NCI-H2227 (cell line): ENCODE measurements around the gene ATP11A.

ENCODE experiments used
- DNase-seq: peaks from one replicate; lab custom pipeline; 2025; ENCODE audit not compliant: unreplicated experiment; lab: John Stamatoyannopoulos, UW

ATP11A gene

DNA sequence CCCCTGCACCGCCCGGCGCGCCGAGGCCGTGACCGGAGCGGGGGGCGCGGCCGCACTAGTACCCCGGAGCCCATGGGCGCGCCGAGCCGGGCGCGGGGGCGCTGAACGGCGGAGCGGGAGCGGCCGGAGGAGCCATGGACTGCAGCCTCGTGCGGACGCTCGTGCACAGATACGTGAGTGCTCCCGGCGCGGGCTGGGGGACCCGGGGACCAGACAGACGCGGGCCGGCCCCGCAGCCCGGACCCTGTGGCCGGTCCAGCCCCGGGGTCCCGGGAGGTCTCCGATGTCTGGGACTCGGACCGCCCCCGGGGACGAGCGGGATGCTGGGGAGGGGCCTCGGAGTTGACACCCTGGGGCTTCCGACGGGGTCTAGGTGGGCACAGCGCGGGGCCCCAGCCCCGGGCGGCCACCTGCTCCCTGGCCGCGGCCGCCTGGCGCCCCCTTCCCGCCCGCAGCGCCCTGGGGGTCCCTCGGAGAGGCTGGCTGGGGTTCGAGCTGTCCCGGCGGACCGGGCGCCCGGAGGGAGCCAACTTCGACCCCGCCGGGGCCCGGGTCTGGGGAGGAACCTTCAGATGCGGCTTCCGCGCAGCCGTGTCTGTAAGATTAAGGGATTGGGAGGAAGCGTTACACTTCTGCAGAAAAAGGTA lies 568 bp downstream of the ATP11A start:
- peak; percentile 66 for DNase-seq

DNA sequence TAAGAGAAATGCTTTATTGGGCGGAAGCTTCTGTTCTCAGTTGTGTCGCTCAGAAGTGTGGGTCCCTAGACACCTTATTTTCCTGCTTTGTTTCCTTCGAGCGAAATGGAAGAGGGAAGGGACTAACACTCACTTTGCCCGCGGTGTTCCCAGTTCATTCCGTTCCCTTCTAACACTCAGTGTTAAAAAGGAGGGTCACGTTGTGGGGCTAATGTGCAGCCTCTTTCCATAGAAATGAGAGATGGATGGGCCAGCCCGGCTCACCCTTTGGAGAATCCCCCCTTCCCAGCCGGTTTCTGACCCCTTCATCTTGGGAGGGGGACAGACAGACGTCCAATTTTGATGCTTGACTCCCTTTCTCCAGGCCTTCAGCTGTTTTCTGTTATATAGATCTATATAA lies 2.3 kb downstream of the ATP11A start:
- DNase-seq: no peak

DNA sequence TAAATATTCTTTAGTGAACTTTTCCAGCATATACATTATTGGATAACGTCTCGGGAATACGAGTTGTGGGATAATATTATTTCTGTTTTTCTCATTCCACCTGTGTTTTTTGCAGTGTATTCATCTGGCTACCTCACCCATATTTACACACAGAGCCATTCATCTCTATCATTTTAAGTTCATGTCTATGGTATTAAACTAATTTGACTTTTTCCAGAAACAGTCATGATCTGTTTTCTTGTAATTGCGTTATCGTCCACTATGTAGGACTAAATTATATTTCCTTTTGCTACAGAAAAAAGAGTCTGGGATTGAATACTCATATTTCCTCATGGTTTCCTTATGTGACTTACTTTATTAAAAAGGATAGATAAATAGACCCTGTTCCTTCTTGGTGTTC lies 2.7 kb downstream of the ATP11A start:
- DNase-seq: no peak

DNA sequence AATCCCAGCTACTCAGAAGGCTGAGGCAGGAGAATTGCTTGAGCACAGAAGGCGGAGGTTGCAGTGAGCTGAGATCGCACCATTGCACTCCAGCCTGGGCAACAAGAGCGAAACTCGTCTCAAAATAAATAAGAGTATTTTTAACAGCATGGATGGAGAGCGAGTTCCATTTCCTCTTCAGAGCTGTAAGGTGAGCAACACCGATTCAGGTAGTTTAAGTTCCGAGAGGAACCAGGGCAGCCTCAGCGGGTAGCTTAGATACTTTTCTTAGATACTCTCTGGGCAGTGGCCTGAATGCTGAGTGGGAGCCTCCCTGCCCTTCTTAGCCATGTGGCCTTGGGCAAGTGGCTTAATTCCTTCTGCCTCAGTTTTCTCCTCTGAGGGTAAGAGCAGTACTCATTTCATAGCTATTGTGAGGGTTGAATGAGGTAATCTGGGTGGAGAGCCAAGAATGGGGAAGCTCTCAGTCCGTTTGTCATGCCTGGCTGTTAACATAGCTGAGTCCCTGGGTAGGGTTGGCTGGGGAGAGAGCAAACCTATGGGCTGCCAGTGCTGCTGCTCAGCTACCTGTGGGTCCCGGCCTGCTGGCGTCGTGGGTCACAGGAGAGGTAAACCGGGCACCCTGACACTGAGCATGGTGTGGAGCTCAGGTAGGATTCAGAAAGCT lies 4.1 kb downstream of the ATP11A start:
- no peak for DNase-seq

DNA sequence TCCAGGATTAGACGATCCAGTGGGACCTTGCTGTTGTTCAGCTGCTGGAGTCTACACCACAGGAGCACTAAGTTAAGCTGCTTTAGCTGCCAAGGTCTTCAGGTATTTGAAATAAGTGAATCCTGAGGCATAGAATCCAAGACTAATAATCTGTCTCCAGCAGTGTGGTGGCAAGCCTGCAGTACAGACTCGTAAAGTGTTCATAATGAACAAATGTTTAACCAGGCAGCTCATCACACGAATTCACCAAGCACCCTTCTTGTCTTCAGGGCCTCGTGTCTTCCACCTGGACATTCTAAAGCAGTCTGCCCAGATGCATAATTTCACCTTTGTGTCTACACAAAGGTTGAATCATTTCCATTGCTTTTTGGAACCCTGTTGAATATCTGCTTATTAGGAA lies 5.3 kb downstream of the ATP11A start:
- DNase-seq: no peak

DNA sequence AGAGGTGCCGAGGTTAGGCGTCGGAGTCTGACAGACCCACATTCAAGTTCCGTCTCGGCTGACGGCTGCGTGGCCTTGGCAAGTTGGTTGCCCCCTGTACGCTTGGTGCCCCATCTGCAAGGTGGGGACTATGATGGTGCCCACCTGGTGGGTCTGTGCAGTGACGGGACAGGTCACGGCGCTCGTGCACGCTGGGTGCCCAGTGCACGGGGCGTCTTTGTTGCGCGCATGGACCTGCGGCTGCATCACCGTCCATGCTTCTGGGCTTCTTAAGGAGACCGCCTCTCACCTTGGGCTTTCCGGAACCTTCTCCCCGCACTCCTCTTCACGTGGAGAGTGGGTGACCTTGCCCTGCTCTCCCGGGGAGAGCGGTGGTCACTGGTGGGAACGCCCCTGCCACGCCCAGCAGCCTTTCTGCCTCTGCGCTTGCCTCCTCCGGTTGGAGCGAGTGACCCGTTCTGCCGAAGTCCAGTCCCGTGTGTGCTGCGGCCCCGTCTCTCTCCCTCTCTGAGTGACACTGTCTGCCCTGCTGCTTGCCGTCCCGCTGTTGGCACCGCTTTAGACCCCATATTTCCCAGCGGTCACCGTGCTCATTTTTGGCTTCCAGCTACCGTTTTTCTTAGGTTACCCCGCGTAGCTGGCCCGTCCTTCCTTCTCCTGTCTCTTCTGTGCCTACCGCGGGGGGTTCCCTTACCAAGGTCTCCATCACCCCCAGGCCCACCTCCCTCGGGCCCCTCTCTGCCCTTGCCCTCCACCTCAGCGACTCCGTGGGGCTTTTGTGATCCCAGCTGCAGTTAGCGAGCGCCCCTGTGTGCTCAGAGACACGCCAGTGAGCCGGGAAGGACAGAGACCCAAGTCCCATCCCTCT lies 6.4 kb downstream of the ATP11A start:
- no peak for DNase-seq

DNA sequence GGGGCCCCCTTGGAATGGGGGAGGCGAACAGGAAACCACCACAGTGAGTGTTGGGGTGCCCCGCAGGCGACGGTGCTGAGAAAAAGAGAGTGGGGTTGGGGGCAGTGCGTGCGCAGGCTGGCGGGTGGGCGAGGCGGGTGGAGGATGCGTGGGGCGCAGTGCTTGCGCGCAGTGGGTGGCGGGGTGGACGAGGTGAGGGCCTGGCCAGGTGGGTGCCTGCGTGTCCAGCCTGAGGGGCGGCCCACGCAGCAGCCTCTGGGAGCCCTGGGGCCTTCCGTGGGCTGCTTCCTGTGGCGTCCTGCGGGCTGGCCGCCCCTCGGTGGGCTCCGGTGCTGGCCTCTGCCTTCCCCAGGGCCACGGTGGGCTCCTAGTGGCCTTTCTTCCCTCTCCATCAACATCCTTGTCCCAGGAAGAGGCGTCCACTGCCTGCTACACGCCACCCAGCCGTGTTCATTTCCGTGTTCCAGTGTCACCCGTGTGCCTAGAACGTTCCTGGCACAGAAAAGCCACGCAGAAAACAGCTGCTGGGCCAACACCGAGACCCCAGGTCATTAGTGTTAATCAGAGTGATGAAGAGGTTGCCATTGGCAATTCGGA lies 7.1 kb downstream of the ATP11A start:
- DNase-seq: no peak

DNA sequence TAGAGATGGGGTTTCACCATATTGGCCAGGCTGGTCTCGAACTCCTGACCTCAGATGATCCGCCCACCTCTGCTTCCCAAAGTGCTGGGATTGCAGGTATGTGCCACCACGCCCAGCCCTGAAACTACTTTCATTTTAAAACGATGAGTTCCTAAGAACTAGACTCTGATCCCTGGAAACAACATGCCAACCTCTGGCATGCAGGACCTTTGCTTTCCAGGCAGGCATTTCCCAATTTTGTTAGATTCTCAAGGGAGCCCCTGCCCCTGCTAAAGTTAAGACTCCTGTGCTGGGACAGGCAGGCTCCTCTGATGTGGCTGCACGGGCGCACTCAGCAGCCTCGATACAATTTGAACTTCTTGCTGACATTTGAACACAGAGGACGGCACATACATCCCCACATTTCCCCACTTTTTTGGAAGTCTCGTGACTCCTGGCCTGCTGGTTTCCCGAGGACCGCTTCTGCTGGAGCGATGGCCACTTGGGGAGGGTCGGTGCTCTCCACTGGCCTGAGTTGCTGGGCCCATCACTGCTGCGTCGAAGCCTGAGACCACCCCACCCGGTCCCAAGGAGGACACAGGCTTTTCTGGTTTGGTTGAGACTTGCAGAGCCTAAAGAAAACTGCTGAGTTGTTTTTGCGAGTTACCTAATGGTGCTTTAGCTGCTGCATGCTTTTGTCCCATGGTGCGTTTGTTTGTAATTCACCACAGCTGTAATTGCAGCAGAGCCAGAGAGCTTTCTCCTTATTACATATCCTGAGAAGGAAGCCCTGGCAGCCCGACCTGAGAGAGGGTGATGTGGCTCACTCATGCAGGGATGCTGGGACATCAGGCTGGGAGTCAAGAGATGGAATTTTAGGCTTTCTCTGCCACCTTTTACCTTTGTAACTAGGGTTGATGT lies 8.2 kb downstream of the ATP11A start:
- DNase-seq: peak; percentile 38

DNA sequence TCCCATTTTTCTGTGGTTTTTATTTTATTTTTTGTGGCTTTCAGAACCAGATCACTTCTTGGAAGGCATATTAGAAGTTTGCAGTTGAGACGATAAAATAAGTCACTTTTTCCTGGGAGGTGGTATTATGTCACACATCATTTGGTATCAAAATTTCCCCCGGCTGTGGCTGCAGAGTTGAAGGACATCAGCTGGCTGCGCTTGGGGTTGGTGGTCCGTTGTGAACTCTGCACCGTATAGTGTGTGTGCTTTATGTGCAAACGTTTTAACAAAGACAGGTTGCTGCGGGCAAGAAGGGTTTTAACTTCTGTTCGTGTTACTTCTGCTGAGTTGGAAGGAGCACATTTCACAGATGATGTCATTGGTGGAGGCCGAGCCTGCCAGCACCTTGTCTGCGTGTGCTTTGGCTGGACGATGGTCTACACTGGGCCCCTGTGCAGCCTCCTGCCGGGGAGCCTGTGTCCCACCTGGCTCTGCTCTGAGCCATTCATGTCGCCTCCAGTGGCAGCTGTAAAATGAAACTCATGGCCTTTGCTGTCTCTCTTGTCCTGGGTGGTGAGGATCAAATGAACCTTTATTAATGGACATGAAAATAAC lies 9.6 kb downstream of the ATP11A start:
- no peak for DNase-seq

DNA sequence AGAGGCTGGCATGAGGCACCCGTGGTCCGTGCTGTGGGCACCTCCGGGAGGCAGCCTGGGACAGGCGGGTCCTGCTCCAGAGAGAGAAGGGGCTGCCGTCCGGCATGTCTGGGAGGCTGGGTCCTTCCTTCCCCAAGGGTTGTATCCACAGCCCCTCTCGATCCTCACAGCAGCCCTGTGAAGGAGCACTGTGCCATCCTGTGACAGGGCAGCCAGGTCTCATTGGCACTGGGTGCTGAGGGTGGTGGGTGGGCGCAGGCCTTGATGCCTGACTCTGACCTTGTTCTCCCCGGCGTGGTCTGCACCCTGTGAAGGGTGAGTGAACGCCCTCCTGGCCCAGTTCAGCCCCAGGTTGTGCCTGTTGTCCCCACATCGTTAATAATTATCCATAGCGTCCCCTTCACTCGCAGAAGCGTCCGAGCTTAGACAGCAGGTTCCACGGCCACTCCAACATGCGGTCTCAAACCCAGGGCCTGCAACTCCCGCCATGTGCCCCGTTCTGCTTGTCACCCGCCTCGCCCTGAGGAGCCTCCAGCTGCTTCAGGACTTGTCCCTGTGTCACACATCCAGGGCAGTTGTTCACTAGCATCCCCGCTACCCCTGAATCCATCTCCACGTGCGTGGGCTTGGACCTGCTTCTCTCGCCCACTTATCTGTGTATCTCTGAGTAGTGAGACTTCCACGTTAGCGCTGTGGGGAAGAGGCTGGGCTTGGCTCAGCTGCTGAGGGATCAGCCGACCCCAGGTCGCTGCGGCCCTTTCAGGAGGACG lies 10.6 kb downstream of the ATP11A start:
- no peak for DNase-seq

DNA sequence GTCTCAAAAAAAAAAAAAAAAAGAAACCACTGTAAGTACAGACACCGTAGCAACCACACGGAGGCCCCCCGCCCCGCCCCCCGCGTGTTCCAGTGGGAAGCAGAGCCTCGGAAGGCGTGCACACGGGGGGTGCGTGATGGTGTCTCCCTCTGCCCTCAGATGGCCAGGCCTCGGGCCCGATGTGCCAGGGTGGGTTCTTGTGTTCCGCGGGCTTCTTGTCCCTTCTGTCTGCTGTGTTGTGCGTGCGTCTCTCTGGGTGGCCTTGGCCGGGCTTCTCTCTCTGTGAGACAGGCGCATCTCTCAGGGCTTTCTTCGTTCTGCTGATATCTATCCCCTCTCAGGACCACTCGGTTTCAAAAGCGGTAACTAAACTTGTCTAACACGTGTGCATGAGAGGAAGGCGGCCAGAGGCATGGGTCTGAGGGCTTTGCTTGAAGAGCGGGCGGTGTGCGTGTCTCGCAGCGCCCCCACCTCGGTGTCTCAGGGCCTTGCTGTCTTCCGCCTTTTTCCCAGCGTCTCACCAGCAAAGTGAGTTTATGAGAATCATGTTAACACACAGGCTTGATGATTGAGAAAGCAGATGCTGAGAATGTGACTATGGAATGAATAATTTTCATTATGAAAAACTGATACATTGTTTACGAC lies 12.6 kb downstream of the ATP11A start:
- no peak for DNase-seq

DNA sequence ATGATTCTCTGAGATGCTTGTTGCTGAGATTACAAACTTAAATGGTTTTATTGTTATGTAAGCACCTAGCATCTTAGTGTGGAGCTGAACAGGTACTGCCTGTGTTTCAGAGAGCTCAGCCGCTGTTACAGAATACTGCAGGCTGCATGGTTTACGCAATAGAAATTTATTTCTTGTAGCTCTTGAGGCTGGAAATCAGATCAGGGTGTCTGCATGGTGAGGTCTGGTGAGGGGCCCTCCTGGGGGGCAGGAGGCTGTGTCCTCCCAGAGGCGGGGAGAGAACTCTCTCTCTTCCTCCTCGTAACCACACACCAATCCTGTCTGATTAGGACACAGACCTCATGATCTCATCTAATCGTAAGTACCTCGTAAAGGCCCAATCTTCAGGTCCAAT lies 13.1 kb downstream of the ATP11A start:
- DNase-seq: no peak

DNA sequence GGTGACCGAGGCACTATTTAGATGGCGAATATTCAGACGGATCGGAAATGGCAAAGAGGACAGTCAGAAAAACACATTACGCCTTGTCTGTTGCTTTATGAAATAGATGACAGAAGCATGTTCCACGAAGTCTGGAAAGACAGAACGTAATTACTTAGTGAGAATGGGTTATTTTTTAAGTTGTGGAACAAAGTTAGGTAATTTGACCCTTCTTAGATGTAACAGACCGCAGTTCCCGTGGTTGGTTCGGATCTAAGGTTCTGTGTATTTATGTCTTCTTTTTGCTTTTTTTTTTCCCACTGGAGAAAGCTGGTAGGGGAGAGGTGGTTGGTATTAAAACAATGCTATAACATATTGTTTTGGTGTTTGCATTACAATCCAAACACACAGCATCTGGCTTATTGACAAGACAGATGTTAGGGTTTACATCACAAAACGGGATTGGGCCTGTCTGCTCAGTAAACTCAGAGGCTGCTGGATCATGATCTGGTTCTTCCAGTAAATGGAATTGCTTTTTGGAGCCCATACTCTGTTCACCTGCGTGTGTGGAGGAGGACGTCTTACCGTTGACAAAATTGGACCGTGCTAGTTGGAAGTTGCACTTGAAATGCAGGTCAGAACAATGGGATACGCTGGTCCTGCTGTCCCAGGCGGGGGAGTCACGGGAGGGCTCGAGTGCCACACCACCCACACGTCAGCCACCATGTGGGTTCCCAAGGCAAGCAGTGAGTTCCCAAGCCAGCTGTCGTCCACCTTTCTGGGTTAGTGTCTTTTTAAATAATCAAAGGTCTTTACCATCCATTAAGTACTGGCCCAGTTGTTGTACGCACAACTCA lies 13.8 kb downstream of the ATP11A start:
- DNase-seq: no peak

DNA sequence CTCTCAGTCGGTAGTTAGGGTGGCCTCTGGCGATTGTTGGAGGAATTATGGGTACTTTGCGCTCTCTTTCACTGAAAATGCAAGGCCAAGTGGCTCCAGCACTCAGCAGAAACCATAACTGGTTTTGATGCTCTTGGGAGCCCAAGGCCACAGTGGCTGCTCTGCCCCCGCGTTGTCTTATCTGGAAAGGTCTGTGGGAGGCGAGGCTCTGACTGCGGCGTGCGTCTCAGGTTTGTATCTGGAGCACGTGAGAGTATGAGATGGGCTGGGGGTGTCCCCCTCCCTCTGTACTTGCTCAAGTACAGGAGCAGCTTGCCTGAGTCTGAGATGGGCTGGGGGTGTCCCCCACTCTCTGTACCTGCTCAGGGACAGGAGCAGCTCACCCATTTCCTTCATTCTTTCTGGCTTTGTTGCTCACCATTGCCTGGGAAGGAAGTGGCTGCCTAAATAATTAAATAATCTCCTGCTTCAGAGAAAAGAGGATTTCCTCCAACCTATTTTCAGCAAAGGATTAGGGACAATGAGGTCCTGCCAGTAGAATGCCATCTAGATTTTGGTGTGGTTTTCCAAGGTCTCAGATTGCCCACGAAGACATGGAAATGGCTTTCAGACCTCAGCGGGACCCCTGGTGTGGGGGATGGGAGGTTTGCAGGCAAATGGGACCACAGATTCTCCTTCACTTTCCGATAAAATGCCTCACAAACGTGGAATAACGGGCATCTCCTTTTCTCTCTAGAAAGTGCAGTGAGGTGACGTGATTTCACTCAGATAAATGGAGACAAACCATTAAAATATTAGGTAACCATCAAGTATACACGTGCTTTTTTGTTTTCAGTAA lies 14.7 kb downstream of the ATP11A start:
- DNase-seq: no peak

DNA sequence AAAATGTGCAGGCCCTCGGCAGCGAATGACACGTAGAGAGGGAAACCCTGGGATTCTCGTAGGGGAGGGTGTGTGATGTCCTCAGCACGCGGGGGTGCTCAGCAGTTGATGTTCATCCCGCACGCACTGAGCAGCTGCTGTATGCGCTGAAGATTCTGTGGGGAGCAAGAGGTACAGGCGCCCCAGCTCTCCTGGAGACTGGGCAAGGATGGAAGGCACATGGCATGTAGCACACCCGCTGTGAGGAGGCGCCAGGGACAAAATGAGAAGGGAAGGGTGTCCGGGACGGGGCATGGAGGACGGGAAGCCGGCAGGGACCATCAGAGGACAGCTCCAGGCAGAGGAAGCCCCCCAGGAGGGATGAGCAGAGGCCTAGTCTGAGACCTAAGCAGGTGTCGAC lies 15.4 kb downstream of the ATP11A start:
- DNase-seq: no peak

DNA sequence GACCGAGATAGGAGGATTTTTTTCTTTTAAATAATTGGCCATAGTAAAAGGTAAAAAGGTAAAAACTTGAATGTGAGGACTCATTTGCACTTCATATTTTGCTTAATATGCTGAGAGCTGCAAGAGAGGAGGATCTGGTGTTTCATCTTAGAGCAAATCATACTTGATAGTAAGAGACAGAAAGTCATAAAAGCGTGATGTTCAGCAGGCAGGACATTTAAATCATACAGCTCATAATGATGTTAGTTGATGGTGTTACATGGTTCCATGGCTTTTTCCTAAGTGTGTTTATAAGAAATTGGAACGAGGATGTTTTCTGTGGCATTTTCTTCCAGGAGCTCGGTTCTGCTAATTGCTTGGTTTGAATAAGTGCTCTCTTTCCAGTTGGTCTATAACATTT lies 16.3 kb downstream of the ATP11A start:
- DNase-seq: no peak

DNA sequence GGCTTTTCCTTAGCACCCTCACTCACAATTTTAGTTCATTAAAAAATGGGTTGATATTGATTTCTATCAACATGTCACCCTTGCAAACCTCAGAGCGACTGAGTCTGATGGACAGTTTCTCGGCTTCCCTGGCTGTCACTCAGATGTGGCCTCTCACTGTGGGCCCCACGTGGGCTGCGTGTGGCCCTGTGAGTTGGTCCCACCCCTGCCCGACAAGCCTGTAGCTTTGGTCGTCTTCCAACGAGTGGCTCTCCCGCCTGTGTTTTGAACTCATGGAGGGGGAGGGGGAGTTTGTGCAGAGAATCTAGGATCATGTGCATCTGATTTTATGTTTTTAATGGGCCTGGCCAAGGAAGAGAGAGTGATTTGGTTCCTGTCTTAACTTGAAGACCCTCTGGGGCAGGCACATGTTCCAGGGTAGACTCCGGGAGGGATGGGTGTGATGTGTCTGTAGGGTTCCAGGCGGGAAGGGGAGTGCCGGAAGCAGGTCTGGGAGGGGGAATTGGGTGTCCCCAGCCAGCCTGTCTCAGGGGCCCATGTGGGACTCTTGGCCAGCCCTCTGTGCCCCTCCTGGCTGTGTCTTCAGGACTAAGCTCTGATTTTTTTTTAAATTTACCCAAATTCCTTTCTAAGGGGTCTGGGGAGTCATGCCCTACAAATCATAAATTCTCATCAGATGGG lies 18.9 kb downstream of the ATP11A start:
- DNase-seq: no peak
